Activated CD8-positive, alpha-beta T cell treated with anti-CD3 and anti-CD28 coated beads, Interleukin-2, amount 10 ng/mL, durations not matched to agents 7 days and 5 days (primary cell): ENCODE results near the gene IFFO2. TPM values are rescaled to one million over a fixed set of nuclear protein-coding genes. Genes with fewer than 3 reads are reported as not detected.
A peak's percentile ranks its signal among the peaks of the same experiment; 100 is the strongest.

Experiments used
- ATAC-seq: fragments of 150-1000 bp; cut with Tn5 transposase; one replicate; pipeline ENCODE4 v1.10.0; 2021; ENCODE audit warnings: moderate library complexity
- CTCF ChIA-PET: fragments of 350-600 bp; sonication (Branson Sonifier 250); formaldehyde crosslinking; loops from one replicate; lab custom pipeline; 2021; ENCODE audit warnings: antibody characterized with exemption; lab: Charles Lee
- POLR2A ChIA-PET: fragments of 350-600 bp; sonication (Branson Sonifier 250); formaldehyde crosslinking; loops from one replicate; lab custom pipeline; 2021; ENCODE audit warnings: antibody characterized with exemption; lab: Charles Lee
- DNase-seq: peaks from one replicate; pipeline ENCODE4 v3.0.0-alpha.2; 2020
- H3K27ac Mint-ChIP-seq: one replicate; pipeline ENCODE4 v1.8.0; 2021; ENCODE audit warnings: mild to moderate bottlenecking, mixed read lengths
- H3K27me3 Mint-ChIP-seq: one replicate; pipeline ENCODE4 v1.8.0; 2021; ENCODE audit warnings: low read depth, mixed read lengths
- H3K36me3 Mint-ChIP-seq: one replicate; pipeline ENCODE4 v1.8.0; 2021; ENCODE audit warnings: low read depth, mixed read lengths
- H3K4me1 Mint-ChIP-seq: one replicate; pipeline ENCODE4 v1.8.0; 2021; ENCODE audit warnings: low read depth, mixed read lengths
- H3K4me3 Mint-ChIP-seq: one replicate; pipeline ENCODE4 v1.8.0; 2021; ENCODE audit warnings: mild to moderate bottlenecking, mixed read lengths
- H3K9me3 Mint-ChIP-seq: one replicate; pipeline ENCODE4 v1.8.0; 2022; ENCODE audit warnings: mixed read lengths; ENCODE audit not compliant: insufficient read depth
- total RNA-seq, 2 experiments: library from RNA; stranded (reverse); gene quantifications; one replicate each; pipeline ENCODE4 v1.2.3, GENCODE V29; 2021

IFFO2 gene
- total RNA-seq = 1 to 10 TPM; 7.2 to 8.2 TPM

- Mint-ChIP-seq H3K27me3 (peaks cover 45% of the 10 kb centered on the region), H3K36me3 (no peaks in the 10 kb centered on the region), H3K27ac (peak within 1 kb of the TSS; percentile 72), H3K4me3 (peak within 1 kb of the TSS; percentile 77), H3K9me3 (no peaks in the 10 kb centered on the region), H3K4me1 (peaks cover 60% of the 10 kb centered on the region)
- peak; percentile 97 for DNase-seq
- ATAC-seq = peak; percentile 74
- ChIA-PET POLR2A (interaction anchor here (0.7 to 3.6 kb wide), 2 partner anchors 11 to 30 kb away, joined by 3 to 47 read pairs; no protein-coding TSS in a partner anchor), CTCF (interaction anchor here (1.0 to 10.1 kb wide), 8 partner anchors 14 to 151 kb away, joined by 3 to 116 read pairs (median 10); partner anchors contain the start of gene ALDH4A1)
Measured at GRCh38 chr1:18956193-18957135, at the start of gene IFFO2. TSS of gene IFFO2 (minus strand) at chr1:18956676. CDS start at chr1:18956332, 344 bp downstream.

GRCh38 chr1:19006000-19006399 is 49.5 kb upstream of the IFFO2 start:
- Mint-ChIP-seq H3K4me1 (peaks cover 22% of the 10 kb centered on the region), H3K27ac (no peak overlapping the region), H3K9me3 (peaks cover 11% of the 10 kb centered on the region), H3K27me3 (peaks cover 15% of the 10 kb centered on the region), H3K4me3 (no peak overlapping the region), H3K36me3 (peaks cover 2% of the 10 kb centered on the region)
- ChIA-PET POLR2A (no interaction called here), CTCF (no interaction called here)
- ATAC-seq (no peak), DNase-seq (no peak)

- peaks cover 20% of the 10 kb centered on the region for H3K27me3 Mint-ChIP-seq
- H3K4me3 Mint-ChIP-seq = no peak overlapping the region
- peaks cover 20% of the 10 kb centered on the region for H3K9me3 Mint-ChIP-seq
- DNase-seq = no peak
- no peak for ATAC-seq
- peaks cover 7% of the 10 kb centered on the region for H3K36me3 Mint-ChIP-seq
- H3K4me1 Mint-ChIP-seq = peaks cover 4% of the 10 kb centered on the region
- ChIA-PET CTCF (interaction anchor here (1.1 kb wide), 1 partner anchor 77 kb away, joined by 3 read pairs; no protein-coding TSS in a partner anchor), POLR2A (no interaction called here)
- no peak overlapping the region for H3K27ac Mint-ChIP-seq
Measured at GRCh38 chr1:19003371-19004290, 47.2 kb upstream of the IFFO2 start.

GRCh38 chr1:19000065-19000464 is 43.6 kb upstream of the IFFO2 start:
- H3K9me3 Mint-ChIP-seq = peaks cover 20% of the 10 kb centered on the region
- no peak overlapping the region for H3K27ac Mint-ChIP-seq
- POLR2A ChIA-PET = interaction anchor here (1.4 kb wide), 1 partner anchor 11 kb away, joined by 3 read pairs; no protein-coding TSS in a partner anchor
- DNase-seq (no peak), ATAC-seq (no peak)
- peaks cover 7% of the 10 kb centered on the region for H3K36me3 Mint-ChIP-seq
- CTCF ChIA-PET = interaction anchor here (2.0 kb wide), 1 partner anchor 93 kb away, joined by 6 read pairs; no protein-coding TSS in a partner anchor
- peaks cover 9% of the 10 kb centered on the region for H3K4me1 Mint-ChIP-seq
- no peak overlapping the region for H3K4me3 Mint-ChIP-seq
- H3K27me3 Mint-ChIP-seq = peaks cover 17% of the 10 kb centered on the region

- Mint-ChIP-seq H3K36me3 (peaks cover 7% of the 10 kb centered on the region), H3K27ac (no peak overlapping the region), H3K27me3 (peaks cover 17% of the 10 kb centered on the region), H3K4me1 (peaks cover 9% of the 10 kb centered on the region), H3K9me3 (peaks cover 20% of the 10 kb centered on the region), H3K4me3 (no peak overlapping the region)
- CTCF ChIA-PET = no interaction called here
- POLR2A ChIA-PET = no interaction called here
- DNase-seq (no peak), ATAC-seq (no peak)
Measured at GRCh38 chr1:18999359-18999758, 42.9 kb upstream of the IFFO2 start.

- ChIA-PET CTCF (no interaction called here), POLR2A (no interaction called here)
- peaks cover 13% of the 10 kb centered on the region for H3K27me3 Mint-ChIP-seq
- no peak overlapping the region for H3K4me3 Mint-ChIP-seq
- DNase-seq (no peak), ATAC-seq (no peak)
- H3K36me3 Mint-ChIP-seq = peaks cover 7% of the 10 kb centered on the region
- H3K4me1 Mint-ChIP-seq = peaks cover 9% of the 10 kb centered on the region
- H3K9me3 Mint-ChIP-seq = peaks cover 20% of the 10 kb centered on the region
- H3K27ac Mint-ChIP-seq = no peak overlapping the region
Measured at GRCh38 chr1:18998016-18998724, 41.7 kb upstream of the IFFO2 start.

- ATAC-seq = no peak
- POLR2A ChIA-PET = no interaction called here
- Mint-ChIP-seq H3K27ac (no peak overlapping the region), H3K36me3 (peaks cover 7% of the 10 kb centered on the region), H3K4me1 (peaks cover 9% of the 10 kb centered on the region), H3K27me3 (peaks cover 17% of the 10 kb centered on the region), H3K4me3 (no peak overlapping the region), H3K9me3 (peaks cover 20% of the 10 kb centered on the region)
- CTCF ChIA-PET = no interaction called here
- no peak for DNase-seq
Measured at GRCh38 chr1:18997508-18997907, 41.0 kb upstream of the IFFO2 start.

- ATAC-seq (no peak), DNase-seq (no peak)
- Mint-ChIP-seq H3K36me3 (peaks cover 7% of the 10 kb centered on the region), H3K27me3 (peaks cover 21% of the 10 kb centered on the region), H3K4me3 (no peak overlapping the region), H3K4me1 (peaks cover 9% of the 10 kb centered on the region), H3K9me3 (peaks cover 15% of the 10 kb centered on the region), H3K27ac (no peak overlapping the region)
- CTCF ChIA-PET = no interaction called here
- POLR2A ChIA-PET = no interaction called here
Measured at GRCh38 chr1:18996548-18997177, 40.2 kb upstream of the IFFO2 start.

GRCh38 chr1:18994381-18994780 is 37.9 kb upstream of the IFFO2 start:
- Mint-ChIP-seq H3K27me3 (peaks cover 18% of the 10 kb centered on the region), H3K4me1 (peaks cover 5% of the 10 kb centered on the region), H3K4me3 (no peak overlapping the region), H3K36me3 (no peaks in the 10 kb centered on the region), H3K27ac (no peak overlapping the region), H3K9me3 (no peaks in the 10 kb centered on the region)
- CTCF ChIA-PET = no interaction called here
- DNase-seq = no peak
- ATAC-seq = no peak
- POLR2A ChIA-PET = no interaction called here

- Mint-ChIP-seq H3K4me3 (no peak overlapping the region), H3K27me3 (peaks cover 13% of the 10 kb centered on the region), H3K36me3 (no peaks in the 10 kb centered on the region), H3K27ac (no peak overlapping the region), H3K9me3 (no peaks in the 10 kb centered on the region), H3K4me1 (peaks cover 5% of the 10 kb centered on the region)
- ChIA-PET CTCF (no interaction called here), POLR2A (no interaction called here)
- DNase-seq = no peak
- no peak for ATAC-seq
Measured at GRCh38 chr1:18992646-18993045, 36.2 kb upstream of the IFFO2 start.

- peaks cover 19% of the 10 kb centered on the region for H3K27me3 Mint-ChIP-seq
- no peaks in the 10 kb centered on the region for H3K9me3 Mint-ChIP-seq
- DNase-seq = no peak
- no peak overlapping the region for H3K27ac Mint-ChIP-seq
- ChIA-PET POLR2A (no interaction called here), CTCF (no interaction called here)
- no peak overlapping the region for H3K4me3 Mint-ChIP-seq
- no peaks in the 10 kb centered on the region for H3K36me3 Mint-ChIP-seq
- no peaks in the 10 kb centered on the region for H3K4me1 Mint-ChIP-seq
- ATAC-seq = no peak
Measured at GRCh38 chr1:18991585-18991984, 35.1 kb upstream of the IFFO2 start.
